RWPE2 (cell line): ENCODE measurements around the gene SHQ1.

Experiments
- ATAC-seq: fragments of 200-7000 bp; cut with Tn5 transposase; 3 replicates; pipeline ENCODE4 v1.9.1; 2021; ENCODE audit warnings: low read depth
- DNase-seq: peaks from one replicate; pipeline ENCODE4 v3.0.0-alpha.2; 2020; ENCODE audit warnings: low spot score
- H3K27ac ChIP-seq: fragments of 450-650 bp; 2 replicates; pipeline ENCODE4 v1.5.1; 2017; ENCODE audit warnings: mild to moderate bottlenecking; ENCODE audit not compliant: poor library complexity, severe bottlenecking
- H3K27me3 ChIP-seq: fragments of 250-450 bp; sonication (Bioruptor Pico); 2 replicates; pipeline ENCODE4 v1.5.1; 2021; ENCODE audit warnings: mild to moderate bottlenecking, moderate library complexity; ENCODE audit not compliant: insufficient read depth, poor library complexity, severe bottlenecking
- H3K36me3 ChIP-seq: fragments of 250-450 bp; sonication (Bioruptor Pico); 2 replicates; pipeline ENCODE4 v1.5.1; 2020; ENCODE audit warnings: low read depth, mild to moderate bottlenecking, moderate library complexity
- H3K4me1 ChIP-seq: fragments of 250-450 bp; sonication (Bioruptor Pico); 2 replicates; pipeline ENCODE4 v1.5.1; 2021; ENCODE audit warnings: mild to moderate bottlenecking, moderate library complexity; ENCODE audit not compliant: insufficient read depth, poor library complexity, severe bottlenecking
- H3K4me3 ChIP-seq: fragments of 250-450 bp; sonication (Bioruptor Pico); 2 replicates; pipeline ENCODE4 v1.5.1; 2021; ENCODE audit warnings: mild to moderate bottlenecking, moderate library complexity; ENCODE audit not compliant: severe bottlenecking
- H3K9me3 ChIP-seq: fragments of 250-450 bp; sonication (Bioruptor Pico); 2 replicates; pipeline ENCODE4 v1.5.1; 2021; ENCODE audit warnings: mild to moderate bottlenecking, moderate library complexity; ENCODE audit not compliant: severe bottlenecking
- CTCF ChIP-seq: fragments of 450-650 bp; IDR thresholded peaks from one replicate; pipeline ENCODE4 v1.5.1; 2017; ENCODE audit warnings: mild to moderate bottlenecking, moderate library complexity; ENCODE audit not compliant: poor library complexity, severe bottlenecking

SHQ1 gene

GRCh38 chr3:72872183-72872582, 23.9 kb upstream of the SHQ1 start:
- ATAC-seq (no peak), DNase-seq (no peak)
- H3K27ac ChIP-seq, result no peak overlapping the region
- H3K4me1 ChIP-seq, result no peaks in the 10 kb centered on the region
- no peak overlapping the region for H3K4me3 ChIP-seq
- no peaks in the 10 kb centered on the region for H3K27me3 ChIP-seq
- H3K36me3 ChIP-seq, result no peaks in the 10 kb centered on the region
- no peaks in the 10 kb centered on the region for H3K9me3 ChIP-seq
- no peak for TF ChIP-seq CTCF

GRCh38 chr3:72862314-72863090, 14.3 kb upstream of the SHQ1 start:
- DNase-seq, result no peak
- H3K27me3 ChIP-seq, result no peaks in the 10 kb centered on the region
- no peaks in the 10 kb centered on the region for H3K9me3 ChIP-seq
- no peak for TF ChIP-seq CTCF
- H3K4me3 ChIP-seq, result no peak overlapping the region
- ATAC-seq, result no peak
- H3K4me1 ChIP-seq, result no peaks in the 10 kb centered on the region
- H3K27ac ChIP-seq, result no peak overlapping the region
- H3K36me3 ChIP-seq, result no peaks in the 10 kb centered on the region

- TF ChIP-seq CTCF, result no peak
- DNase-seq (no peak), ATAC-seq (no peak)
- Histone ChIP-seq H3K27ac (no peak overlapping the region), H3K36me3 (no peaks in the 10 kb centered on the region), H3K4me1 (no peaks in the 10 kb centered on the region), H3K9me3 (no peaks in the 10 kb centered on the region), H3K4me3 (no peak overlapping the region), H3K27me3 (no peaks in the 10 kb centered on the region)
These were observed 12.6 kb upstream of the SHQ1 start for GRCh38 chr3:72860846-72861245.

- DNase-seq, result no peak
- ATAC-seq, result no peak
- TF ChIP-seq CTCF, result no peak
These were observed 11.8 kb upstream of the SHQ1 start for GRCh38 chr3:72860053-72860452.

GRCh38 chr3:72855001-72855400, 6.8 kb upstream of the SHQ1 start:
- Histone ChIP-seq H3K4me1 (peaks cover 3% of the 10 kb centered on the region), H3K36me3 (no peaks in the 10 kb centered on the region), H3K4me3 (no peak overlapping the region), H3K27ac (no peak overlapping the region), H3K9me3 (no peaks in the 10 kb centered on the region), H3K27me3 (no peaks in the 10 kb centered on the region)
- TF ChIP-seq CTCF, result no peak
- DNase-seq (no peak), ATAC-seq (no peak)

More at GRCh38 chr3:72860053-72860452, 11.8 kb upstream of the SHQ1 start:
- no peaks in the 10 kb centered on the region for H3K4me1 ChIP-seq
- no peak overlapping the region for H3K4me3 ChIP-seq
- no peak overlapping the region for H3K27ac ChIP-seq
- H3K9me3 ChIP-seq, result no peaks in the 10 kb centered on the region
- H3K36me3 ChIP-seq, result no peaks in the 10 kb centered on the region
- no peaks in the 10 kb centered on the region for H3K27me3 ChIP-seq
